ENCODE results near the gene RP9. TPM values are rescaled to one million over a fixed set of nuclear protein-coding genes. Genes with fewer than 3 reads are reported as not detected.

Gene RP9
- total and polyA plus RNA-seq, 9 of the 15 experiments (the other 6 are each of a cell fraction or from before 2014, with no cell fraction given) = 10.7 to 44.8 (median 33.4) TPM

DNA sequence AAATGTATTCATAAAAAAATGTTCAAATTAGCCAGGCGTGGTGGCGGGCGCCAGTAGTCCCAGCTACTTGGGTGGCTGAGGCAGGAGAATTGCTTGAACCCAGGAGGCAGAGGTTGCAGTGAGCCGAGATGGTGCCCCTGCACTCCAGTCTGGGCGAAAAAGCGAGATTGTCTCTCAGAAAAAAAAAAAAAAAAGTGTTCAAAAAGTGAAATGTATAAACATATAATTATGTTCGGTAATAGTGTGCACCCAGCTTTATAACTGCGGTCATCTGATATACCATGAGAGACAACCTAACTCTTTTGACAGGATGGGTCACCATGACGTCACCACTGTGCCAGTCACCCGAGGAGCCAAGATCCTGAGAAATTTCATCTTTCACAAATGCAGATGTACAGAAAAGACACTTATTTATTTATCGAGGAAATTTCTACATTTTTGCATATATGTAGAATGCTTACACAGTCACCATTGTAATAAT, 594 bp upstream of the RP9 start (continued):
- TF ChIP-seq CREB1 (IDR thresholded peaks at IDR 0.05) (no peak), CREB1 (CRISPR knock-in tag; IDR thresholded peaks at IDR 0.05) (0 out of 2 replicates have a peak, but pooled peaks have one; percentile 34), ZBTB7A (IDR thresholded peaks at IDR 0.05; ENCODE audit: borderline replicate concordance, control insufficient read depth, low read depth, low read length) (no peak), KAT7 (CRISPR knock-in tag; IDR thresholded peaks at IDR 0.05; ENCODE audit: borderline replicate concordance) (0 out of 2 replicates have a peak, but pooled peaks have one; percentile 30), JUN (IDR thresholded peaks at IDR 0.05; ENCODE audit: borderline replicate concordance, low read depth, low read length) (0 out of 2 replicates have a peak, but pooled peaks have one; percentile 12), JUN (CRISPR knock-in tag; IDR thresholded peaks at IDR 0.05; ENCODE audit: borderline replicate concordance) (no peak), ATF1 (CRISPR knock-in tag; IDR thresholded peaks at IDR 0.05) (no peak), ATF1 (tag; IDR thresholded peaks at IDR 0.05) (peak; percentile 67), ATF7 (IDR thresholded peaks at IDR 0.05) (peak; percentile 82), JUND (IDR thresholded peaks at IDR 0.05; ENCODE audit: borderline replicate concordance, low read depth, low read length) (peak; percentile 39; the same call in 1 of the 2 replicates), JUND (tag; IDR thresholded peaks at IDR 0.05; ENCODE audit: borderline replicate concordance, low read depth, low read length) (peak; percentile 22; the same call in 1 of the 3 replicates), HNRNPUL1 (IDR thresholded peaks at IDR 0.05; ENCODE audit: low read length) (no peak), RB1 (IDR thresholded peaks at IDR 0.05; ENCODE audit: low read depth) (no peak), MCM2 (IDR thresholded peaks at IDR 0.05; ENCODE audit: low read depth) (no peak), NFE2L1 (tag; IDR thresholded peaks at IDR 0.05; ENCODE audit: borderline replicate concordance, low read depth) (no peak), HNRNPLL (IDR thresholded peaks at IDR 0.05; ENCODE audit: low read depth, low read length, poor library complexity, severe bottlenecking) (no peak)
- TF ChIP-seq, protein P1, sequence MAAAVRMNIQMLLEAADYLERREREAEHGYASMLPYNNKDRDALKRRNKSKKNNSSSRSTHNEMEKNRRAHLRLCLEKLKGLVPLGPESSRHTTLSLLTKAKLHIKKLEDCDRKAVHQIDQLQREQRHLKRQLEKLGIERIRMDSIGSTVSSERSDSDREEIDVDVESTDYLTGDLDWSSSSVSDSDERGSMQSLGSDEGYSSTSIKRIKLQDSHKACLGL (CRISPR knock-in tag; IDR thresholded peaks at IDR 0.05; ENCODE audit: borderline replicate concordance, poor library complexity, severe bottlenecking) = no peak
- TF ChIP-seq, protein P2, sequence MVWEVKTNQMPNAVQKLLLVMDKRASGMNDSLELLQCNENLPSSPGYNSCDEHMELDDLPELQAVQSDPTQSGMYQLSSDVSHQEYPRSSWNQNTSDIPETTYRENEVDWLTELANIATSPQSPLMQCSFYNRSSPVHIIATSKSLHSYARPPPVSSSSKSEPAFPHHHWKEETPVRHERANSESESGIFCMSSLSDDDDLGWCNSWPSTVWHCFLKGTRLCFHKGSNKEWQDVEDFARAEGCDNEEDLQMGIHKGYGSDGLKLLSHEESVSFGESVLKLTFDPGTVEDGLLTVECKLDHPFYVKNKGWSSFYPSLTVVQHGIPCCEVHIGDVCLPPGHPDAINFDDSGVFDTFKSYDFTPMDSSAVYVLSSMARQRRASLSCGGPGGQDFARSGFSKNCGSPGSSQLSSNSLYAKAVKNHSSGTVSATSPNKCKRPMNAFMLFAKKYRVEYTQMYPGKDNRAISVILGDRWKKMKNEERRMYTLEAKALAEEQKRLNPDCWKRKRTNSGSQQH (CRISPR knock-in tag; IDR thresholded peaks at IDR 0.05) = no peak
- TF ChIP-seq, protein P3, sequence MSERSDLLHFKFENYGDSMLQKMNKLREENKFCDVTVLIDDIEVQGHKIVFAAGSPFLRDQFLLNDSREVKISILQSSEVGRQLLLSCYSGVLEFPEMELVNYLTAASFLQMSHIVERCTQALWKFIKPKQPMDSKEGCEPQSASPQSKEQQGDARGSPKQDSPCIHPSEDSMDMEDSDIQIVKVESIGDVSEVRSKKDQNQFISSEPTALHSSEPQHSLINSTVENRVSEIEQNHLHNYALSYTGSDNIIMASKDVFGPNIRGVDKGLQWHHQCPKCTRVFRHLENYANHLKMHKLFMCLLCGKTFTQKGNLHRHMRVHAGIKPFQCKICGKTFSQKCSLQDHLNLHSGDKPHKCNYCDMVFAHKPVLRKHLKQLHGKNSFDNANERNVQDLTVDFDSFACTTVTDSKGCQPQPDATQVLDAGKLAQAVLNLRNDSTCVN (CRISPR knock-in tag; IDR thresholded peaks at IDR 0.05) = no peak
